Measurements from ENCODE around the gene ADK. TPM values are rescaled to one million over a fixed set of nuclear protein-coding genes. Genes with fewer than 3 reads are reported as not detected.

The ADK gene
- total RNA-seq, 2 experiments from 2014 or later = 56.5 to 57.4 TPM

DNA sequence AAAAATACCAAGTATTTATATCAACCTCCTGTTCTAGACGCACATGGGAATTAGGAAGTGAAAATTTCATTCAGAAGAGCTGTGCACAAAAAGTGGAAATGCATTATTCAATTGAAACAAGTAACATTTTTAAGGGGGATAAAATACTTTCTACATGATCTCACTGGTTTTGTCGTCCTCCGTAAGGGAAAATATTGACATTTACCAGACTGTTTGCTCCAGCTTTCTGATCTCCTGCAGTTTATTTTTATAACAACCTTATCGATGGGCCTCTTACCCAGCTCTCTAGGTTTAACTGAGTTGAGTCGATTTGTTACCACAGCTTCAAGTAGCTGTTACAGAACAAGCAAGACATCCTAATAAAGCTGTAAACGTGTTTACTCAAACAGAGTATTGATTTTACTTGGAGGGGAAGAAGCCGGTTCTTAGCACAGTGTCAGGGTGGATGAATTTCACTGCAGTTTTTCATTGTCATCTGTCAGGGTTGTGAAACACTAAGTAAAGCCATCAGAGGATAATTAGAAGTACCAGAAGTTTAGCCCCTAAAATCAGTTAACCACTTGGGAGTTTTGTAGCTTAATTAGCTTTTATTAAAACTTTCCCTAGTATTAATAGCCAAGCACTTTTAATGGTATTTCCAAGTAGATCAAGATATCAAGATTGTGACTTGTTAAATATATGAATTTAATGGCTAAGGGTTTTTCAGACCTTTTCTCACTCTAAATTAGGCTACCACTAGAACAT, 532.8 kb downstream of the ADK start:
- H3K4me3 Mint-ChIP-seq = no peak overlapping the region
- H3K4me1 Mint-ChIP-seq = peaks cover 5% of the 10 kb centered on the region
- no peak for DNase-seq

DNA sequence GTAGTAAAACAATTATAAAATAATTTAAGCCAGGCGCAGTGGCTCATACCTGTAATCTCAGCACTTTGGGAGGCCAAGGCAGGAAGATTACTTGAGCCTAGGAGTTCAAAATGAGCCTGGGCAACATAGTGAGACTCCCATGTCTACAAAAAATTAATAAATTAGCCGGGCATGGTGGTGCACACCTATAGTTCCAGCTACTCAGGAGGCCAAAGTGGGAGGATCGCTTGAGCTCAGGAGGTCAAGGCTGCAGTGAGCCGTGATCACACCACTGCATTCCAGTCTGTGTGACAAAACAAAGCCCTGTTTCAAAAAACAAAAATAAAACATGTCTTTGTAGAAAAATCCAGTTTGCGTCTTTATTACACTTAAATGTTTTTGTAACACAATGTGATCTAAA, 533.4 kb downstream of the ADK start:
- no peak for DNase-seq
- Mint-ChIP-seq H3K4me1 (peaks cover 5% of the 10 kb centered on the region), H3K36me3 (peaks cover 11% of the 10 kb centered on the region), H3K27me3 (no peaks in the 10 kb centered on the region), H3K9me3 (no peaks in the 10 kb centered on the region), H3K4me3 (no peak overlapping the region), H3K27ac (no peak overlapping the region)

More for the DNA sequence above, 532.8 kb downstream of the ADK start:
- H3K27ac Mint-ChIP-seq = no peak overlapping the region
- no peaks in the 10 kb centered on the region for H3K9me3 Mint-ChIP-seq
- H3K36me3 Mint-ChIP-seq = peaks cover 10% of the 10 kb centered on the region
- no peaks in the 10 kb centered on the region for H3K27me3 Mint-ChIP-seq

DNA sequence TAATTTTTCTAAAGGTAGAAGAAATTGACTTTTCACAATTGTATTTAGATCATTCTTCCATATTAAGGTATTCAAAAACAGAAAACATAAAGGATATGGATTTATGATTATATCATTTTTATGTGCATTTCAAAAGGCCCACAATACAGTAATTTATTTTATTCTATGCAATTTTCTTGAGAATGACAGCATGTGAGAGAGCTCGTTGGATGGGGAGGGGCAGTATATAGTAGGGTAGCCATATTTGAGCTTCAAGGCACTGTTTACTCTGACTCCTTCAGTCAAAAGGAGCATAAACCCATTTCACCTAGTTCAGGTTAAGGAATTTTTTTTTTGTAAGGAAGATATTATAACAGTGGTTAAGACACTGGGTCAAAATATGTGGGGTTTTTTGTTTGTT, 534.5 kb downstream of the ADK start:
- Mint-ChIP-seq H3K4me3 (no peak overlapping the region), H3K36me3 (peaks cover 13% of the 10 kb centered on the region), H3K9me3 (no peaks in the 10 kb centered on the region), H3K4me1 (peaks cover 5% of the 10 kb centered on the region), H3K27me3 (no peaks in the 10 kb centered on the region), H3K27ac (no peak overlapping the region)
- DNase-seq = no peak

DNA sequence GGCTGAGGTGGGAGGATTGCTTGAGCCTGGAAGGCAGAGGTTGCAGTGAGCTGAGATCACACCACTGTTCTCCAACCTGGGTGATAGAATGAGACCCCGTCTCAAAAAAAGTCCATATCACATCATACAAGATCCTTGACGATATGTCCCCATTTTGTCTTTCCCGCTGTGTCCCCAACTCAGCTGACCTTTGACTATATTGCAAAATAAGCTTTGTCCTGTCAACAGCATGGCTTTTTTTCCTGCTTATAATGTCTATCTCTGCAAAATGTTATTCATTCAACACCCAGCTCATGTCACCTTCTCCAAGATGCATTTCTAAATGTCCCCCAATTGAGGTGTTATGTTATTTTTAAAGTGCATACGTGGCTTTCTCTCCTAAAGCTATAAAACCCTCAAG, 539.4 kb downstream of the ADK start:
- no peak for DNase-seq
- Mint-ChIP-seq H3K27ac (no peak overlapping the region), H3K4me3 (no peak overlapping the region), H3K4me1 (no peaks in the 10 kb centered on the region), H3K36me3 (peaks cover 11% of the 10 kb centered on the region), H3K9me3 (no peaks in the 10 kb centered on the region), H3K27me3 (no peaks in the 10 kb centered on the region)

DNA sequence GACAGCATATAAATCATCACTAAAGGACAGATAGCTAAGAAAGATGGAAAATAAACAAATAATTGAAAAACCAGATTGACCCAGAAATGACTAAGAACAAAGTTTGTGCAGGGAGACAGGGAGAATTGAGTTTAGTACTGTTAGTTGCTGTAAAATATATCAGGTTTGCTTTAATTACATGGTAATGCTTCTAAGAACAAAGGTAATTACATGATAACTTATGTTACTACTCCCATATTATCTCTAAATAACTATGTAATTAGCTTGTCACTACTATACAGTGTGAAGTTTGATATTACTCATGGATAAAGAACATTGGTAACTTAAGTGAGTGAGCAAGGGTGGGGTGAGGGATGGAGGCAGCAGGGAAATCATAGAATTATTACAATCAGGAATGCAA, 540.1 kb downstream of the ADK start:
- H3K4me3 Mint-ChIP-seq = no peak overlapping the region
- no peak overlapping the region for H3K27ac Mint-ChIP-seq
- DNase-seq = no peak
- H3K9me3 Mint-ChIP-seq = no peaks in the 10 kb centered on the region
- peaks cover 11% of the 10 kb centered on the region for H3K36me3 Mint-ChIP-seq
- H3K27me3 Mint-ChIP-seq = no peaks in the 10 kb centered on the region
- no peaks in the 10 kb centered on the region for H3K4me1 Mint-ChIP-seq

DNA sequence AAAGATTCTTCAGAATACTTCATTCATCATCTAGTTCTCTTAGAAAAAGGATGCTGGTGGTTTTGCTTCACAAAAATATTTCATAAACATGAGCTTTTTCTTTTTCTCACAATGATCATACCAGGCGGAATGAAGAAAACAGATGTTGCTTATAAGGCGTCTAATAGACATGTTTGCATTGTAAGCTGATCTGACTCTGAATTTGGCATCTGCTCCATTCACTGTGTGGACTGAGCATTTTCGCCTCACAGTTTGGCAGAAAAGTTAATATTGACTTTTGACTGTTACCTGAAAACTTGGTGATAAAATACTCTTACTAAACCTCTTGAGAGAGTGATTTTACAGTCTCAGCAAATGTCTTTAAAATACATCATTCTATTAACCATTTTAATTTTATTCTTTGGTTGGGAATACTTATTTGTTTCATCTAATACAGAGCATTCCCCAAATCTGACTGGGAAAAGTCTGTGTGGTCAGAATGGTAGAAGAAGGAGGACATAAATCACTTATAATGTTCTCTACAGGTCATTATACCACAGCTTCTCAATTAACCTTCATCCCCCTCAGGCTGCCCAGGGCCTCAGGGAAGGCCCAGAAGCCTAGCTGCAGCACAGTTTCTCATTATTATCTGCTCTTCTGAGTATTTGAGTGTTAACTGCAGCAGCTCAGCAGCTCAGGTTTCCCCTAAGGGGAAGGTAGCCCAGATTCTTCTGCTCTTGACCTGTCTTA, 553.8 kb downstream of the ADK start:
- Mint-ChIP-seq H3K27ac (no peak overlapping the region), H3K36me3 (peaks cover 22% of the 10 kb centered on the region), H3K4me1 (no peaks in the 10 kb centered on the region), H3K27me3 (no peaks in the 10 kb centered on the region), H3K4me3 (no peak overlapping the region), H3K9me3 (no peaks in the 10 kb centered on the region)
- no peak for DNase-seq

DNA sequence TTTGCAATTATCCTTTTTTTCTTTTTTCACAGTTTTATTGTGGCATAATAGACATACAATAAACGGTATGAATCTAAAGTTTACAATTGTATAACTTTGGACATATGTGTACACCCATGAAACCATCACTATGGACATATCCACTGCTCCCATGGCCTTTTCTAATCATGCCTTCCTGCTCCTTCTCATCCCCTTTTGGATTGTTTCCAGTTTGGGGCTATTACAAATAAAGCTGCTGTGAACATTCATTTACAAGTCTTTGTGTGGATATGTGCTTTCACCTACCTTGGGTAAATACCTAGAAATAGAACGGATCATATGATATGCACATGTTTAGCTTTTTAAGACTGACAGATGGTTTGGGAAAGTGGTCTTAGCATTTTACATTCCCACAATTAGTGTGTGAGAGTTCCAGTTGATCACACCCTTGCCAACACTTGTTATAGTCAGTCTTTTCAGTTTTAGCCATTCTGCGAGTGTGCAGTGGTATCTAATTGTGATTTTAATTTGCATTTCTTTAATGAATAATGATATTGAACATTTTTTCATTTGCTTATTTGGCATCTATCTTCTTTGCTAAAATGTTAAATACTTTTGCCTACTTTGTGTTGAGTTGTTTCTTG, 554.4 kb downstream of the ADK start:
- no peak overlapping the region for H3K4me3 Mint-ChIP-seq
- H3K27ac Mint-ChIP-seq = no peak overlapping the region

DNA sequence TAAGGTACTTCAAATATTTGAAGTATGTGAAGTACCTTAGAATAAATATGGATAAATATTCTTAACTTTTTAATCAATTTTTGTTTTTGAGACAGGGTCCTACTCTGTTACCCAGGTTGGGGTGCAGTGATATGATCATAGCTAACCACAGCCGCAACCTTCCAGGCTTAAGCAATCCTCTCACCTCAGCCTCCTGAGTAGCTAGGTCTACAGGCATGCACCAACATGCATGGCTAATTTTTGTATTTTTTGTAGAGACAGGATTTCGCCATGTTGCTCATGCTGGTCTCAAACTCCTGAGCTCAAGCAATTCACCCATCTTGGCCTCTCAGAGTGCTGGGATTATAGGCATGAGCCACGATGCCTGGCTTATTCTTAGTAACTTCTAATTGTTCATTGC, 555.9 kb downstream of the ADK start:
- Mint-ChIP-seq H3K27ac (no peak overlapping the region), H3K4me3 (no peak overlapping the region), H3K27me3 (no peaks in the 10 kb centered on the region), H3K9me3 (no peaks in the 10 kb centered on the region), H3K36me3 (peaks cover 33% of the 10 kb centered on the region), H3K4me1 (no peaks in the 10 kb centered on the region)
- no peak for DNase-seq

More for the DNA sequence above, 554.4 kb downstream of the ADK start:
- Mint-ChIP-seq H3K9me3 (no peaks in the 10 kb centered on the region), H3K27me3 (no peaks in the 10 kb centered on the region), H3K4me1 (no peaks in the 10 kb centered on the region), H3K36me3 (peaks cover 25% of the 10 kb centered on the region)
- no peak for DNase-seq

DNA sequence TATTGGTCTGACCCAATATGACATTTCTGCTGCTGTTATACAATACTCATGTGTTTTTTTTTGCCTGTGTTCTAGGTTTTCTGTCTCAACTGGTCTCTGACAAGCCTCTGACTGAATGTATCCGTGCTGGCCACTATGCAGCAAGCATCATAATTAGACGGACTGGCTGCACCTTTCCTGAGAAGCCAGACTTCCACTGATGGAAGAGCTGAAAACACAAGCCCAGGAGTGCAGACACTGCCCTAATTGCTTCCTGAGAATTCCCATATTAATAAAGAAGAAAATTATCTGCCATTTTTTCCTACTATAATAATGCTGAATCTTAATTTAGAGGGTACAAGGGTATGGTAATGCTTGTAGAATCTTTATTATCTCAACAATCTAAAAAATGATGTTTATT, 557.2 kb downstream of the ADK start:
- Mint-ChIP-seq H3K4me1 (no peaks in the 10 kb centered on the region), H3K9me3 (peaks cover 3% of the 10 kb centered on the region), H3K4me3 (no peak overlapping the region), H3K27me3 (no peaks in the 10 kb centered on the region), H3K27ac (no peak overlapping the region), H3K36me3 (peaks cover 29% of the 10 kb centered on the region)
- no peak for DNase-seq

DNA sequence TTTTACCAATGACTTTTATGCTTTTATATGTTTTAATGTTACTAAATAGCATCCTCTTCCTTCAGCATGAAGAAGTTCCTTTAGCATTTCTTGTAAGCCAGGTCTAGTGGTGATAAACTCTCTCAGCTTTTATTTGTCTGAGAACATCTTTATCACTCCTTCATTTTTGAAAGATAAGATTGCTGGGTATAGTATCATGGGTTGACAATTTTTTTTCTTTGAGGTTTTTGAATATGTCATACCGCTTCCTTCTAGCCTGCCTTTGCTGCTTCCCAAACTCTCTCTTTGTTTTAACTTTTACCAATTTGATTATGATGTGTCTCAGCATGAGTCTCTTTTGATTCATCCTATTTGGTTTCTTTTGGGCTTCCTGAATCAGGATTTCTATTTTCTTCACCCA, 567.2 kb downstream of the ADK start:
- peaks cover 28% of the 10 kb centered on the region for H3K9me3 Mint-ChIP-seq
- no peak overlapping the region for H3K4me3 Mint-ChIP-seq
- H3K27me3 Mint-ChIP-seq = no peaks in the 10 kb centered on the region
- H3K36me3 Mint-ChIP-seq = peaks cover 40% of the 10 kb centered on the region
- H3K27ac Mint-ChIP-seq = no peak overlapping the region
- no peak for DNase-seq
- no peaks in the 10 kb centered on the region for H3K4me1 Mint-ChIP-seq

DNA sequence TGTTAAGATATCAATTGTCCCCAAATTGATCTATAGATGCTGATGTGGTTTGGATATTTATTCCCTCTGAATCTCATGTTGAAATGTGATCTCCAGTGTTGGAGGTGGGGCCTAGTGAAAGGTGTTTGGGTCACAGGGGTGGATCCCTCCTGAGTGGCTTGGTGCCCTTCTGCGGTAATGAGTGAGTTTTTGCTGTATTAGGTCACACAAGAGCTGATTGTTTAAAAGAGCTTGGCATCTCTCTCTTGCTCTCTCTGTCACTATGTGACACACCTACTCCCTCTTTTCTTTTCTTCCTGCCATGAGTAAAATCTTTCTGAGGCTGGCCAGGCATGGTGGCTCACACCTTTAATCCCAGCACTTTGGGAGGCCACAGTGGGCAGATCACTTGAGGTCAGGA, 577.2 kb downstream of the ADK start:
- no peaks in the 10 kb centered on the region for H3K27me3 Mint-ChIP-seq
- H3K9me3 Mint-ChIP-seq = peaks cover 7% of the 10 kb centered on the region
- H3K36me3 Mint-ChIP-seq = peaks cover 7% of the 10 kb centered on the region
- H3K4me3 Mint-ChIP-seq = no peak overlapping the region
- H3K4me1 Mint-ChIP-seq = no peaks in the 10 kb centered on the region
- H3K27ac Mint-ChIP-seq = no peak overlapping the region
- no peak for DNase-seq

DNA sequence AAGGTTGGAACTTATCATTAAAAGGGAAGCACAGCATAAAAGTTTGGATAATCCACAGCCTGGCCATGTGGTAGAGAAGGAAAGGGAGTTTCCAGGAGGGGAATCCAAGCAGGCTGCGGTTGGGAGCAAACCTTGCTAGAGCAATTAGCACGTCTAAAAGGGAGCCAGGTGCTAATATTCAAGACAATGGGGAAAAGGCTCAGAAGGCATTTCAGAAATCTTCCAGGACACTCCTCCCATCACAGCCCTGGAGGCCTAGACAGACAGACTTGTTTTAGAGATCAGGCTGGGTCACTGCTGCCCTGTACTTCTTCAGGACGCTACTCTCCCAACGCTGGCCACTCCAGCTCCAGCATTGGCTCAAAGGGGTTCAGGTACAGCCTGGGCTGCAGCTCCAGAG, 579.2 kb downstream of the ADK start:
- Mint-ChIP-seq H3K27ac (no peak overlapping the region), H3K36me3 (no peaks in the 10 kb centered on the region), H3K4me3 (no peak overlapping the region), H3K4me1 (no peaks in the 10 kb centered on the region), H3K27me3 (no peaks in the 10 kb centered on the region), H3K9me3 (peaks cover 1% of the 10 kb centered on the region)
- no peak for DNase-seq

DNA sequence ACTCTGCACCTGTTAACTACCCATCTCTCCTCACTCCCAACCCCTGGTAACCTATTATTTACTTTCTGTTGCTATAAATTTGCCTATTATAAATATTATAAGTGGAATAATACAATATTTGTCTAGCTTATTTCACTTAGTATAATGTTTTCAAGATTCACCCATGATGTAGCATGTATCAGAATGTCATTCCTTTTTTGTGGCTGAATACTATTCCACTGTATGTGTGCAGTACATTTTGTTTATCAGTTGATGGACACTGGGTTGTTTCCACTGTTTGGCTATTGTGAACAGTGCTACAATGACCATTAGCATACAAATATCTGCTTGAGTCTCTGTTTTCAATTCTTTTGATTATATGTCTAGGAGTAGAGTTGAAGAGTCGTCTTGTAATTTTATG, 582.6 kb downstream of the ADK start:
- DNase-seq = no peak
- Mint-ChIP-seq H3K36me3 (no peaks in the 10 kb centered on the region), H3K4me3 (no peak overlapping the region), H3K27me3 (no peaks in the 10 kb centered on the region), H3K4me1 (peaks cover 1% of the 10 kb centered on the region), H3K27ac (no peak overlapping the region), H3K9me3 (peaks cover 1% of the 10 kb centered on the region)

DNA sequence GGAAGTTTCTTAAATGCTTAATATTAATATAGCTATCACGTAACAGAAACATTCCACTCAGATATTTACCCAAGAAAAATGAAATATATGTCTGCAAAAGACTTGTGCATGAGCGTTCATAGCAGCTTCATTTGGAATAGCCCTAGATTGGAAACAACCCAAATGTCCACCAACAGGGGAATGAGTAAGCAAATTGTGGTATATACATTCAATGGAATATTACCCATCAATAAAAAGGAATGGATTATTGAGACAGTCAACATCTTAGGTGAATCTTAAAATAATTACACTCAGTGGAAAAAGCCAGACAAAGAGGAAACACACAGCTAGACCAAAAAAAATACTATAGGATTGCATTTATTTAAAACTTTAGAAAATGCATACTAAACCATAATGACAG, 585.0 kb downstream of the ADK start:
- Mint-ChIP-seq H3K4me1 (peaks cover 12% of the 10 kb centered on the region), H3K9me3 (peaks cover 1% of the 10 kb centered on the region), H3K36me3 (no peaks in the 10 kb centered on the region), H3K27ac (no peak overlapping the region), H3K4me3 (no peak overlapping the region), H3K27me3 (no peaks in the 10 kb centered on the region)
- DNase-seq = no peak

DNA sequence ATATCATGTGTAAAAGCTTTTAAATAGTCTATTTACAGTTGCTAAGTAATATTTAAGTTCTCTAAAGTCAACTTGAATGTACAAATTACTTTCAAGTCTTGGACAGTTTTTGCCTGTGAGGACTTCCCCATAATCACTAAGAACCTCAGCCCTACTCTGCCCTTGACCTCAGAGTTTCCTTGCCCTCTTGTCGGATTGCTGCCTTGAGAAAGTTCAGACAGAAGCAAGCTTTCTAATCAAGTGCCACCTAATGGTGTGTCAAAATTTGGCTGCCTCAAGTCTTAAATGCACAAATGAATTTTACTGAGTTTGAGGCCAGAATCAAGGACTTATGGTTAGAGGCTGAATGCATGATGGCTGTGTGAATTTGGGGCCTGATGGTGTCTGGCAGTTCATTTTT, 587.0 kb downstream of the ADK start:
- no peaks in the 10 kb centered on the region for H3K36me3 Mint-ChIP-seq
- no peak overlapping the region for H3K4me3 Mint-ChIP-seq
- H3K4me1 Mint-ChIP-seq = peaks cover 12% of the 10 kb centered on the region
- no peaks in the 10 kb centered on the region for H3K27me3 Mint-ChIP-seq
- no peak overlapping the region for H3K27ac Mint-ChIP-seq
- no peak for DNase-seq
- no peaks in the 10 kb centered on the region for H3K9me3 Mint-ChIP-seq
